Neuronal stem cell (in vitro differentiated cells): ENCODE measurements around the gene APLNR.
A peak's percentile ranks its signal among the peaks of the same experiment; 100 is the strongest.

ENCODE experiments used
- DNase-seq: peaks from one replicate; pipeline ENCODE4 v3.0.0-alpha.2; 2013; ENCODE audit warnings: low spot score
- H2AFZ ChIP-seq: one replicate; pipeline ENCODE4 v1.6.1; 2013; ENCODE audit warnings: mild to moderate bottlenecking, low read length, inconsistent platforms
- H2AK5ac ChIP-seq: 2 replicates; pipeline ENCODE4 v1.6.1; 2013; ENCODE audit warnings: low read depth, mild to moderate bottlenecking, inconsistent platforms, low read length, moderate library complexity, mixed read lengths
- H2BK120ac ChIP-seq: 2 replicates; pipeline ENCODE4 v1.6.1; 2013; ENCODE audit warnings: low read depth, mild to moderate bottlenecking, inconsistent platforms, low read length, moderate library complexity, mixed read lengths
- H2BK12ac ChIP-seq: one replicate; pipeline ENCODE4 v1.6.1; 2013; ENCODE audit warnings: low read length, inconsistent platforms
- H2BK15ac ChIP-seq: 2 replicates; pipeline ENCODE4 v1.6.1; 2013; ENCODE audit warnings: mild to moderate bottlenecking, low read length, inconsistent platforms, mixed read lengths
- H2BK5ac ChIP-seq: one replicate; pipeline ENCODE4 v1.6.1; 2013; ENCODE audit warnings: inconsistent platforms, mild to moderate bottlenecking, low read length, moderate library complexity
- H3K14ac ChIP-seq: one replicate; pipeline ENCODE4 v1.6.1; 2013; ENCODE audit warnings: low read length, inconsistent platforms
- H3K18ac ChIP-seq: 2 replicates; pipeline ENCODE4 v1.6.1; 2013; ENCODE audit warnings: low read length, inconsistent platforms
- H3K23ac ChIP-seq: 2 replicates; pipeline ENCODE4 v1.6.1; 2013; ENCODE audit warnings: low read depth, mild to moderate bottlenecking, mixed read lengths, low read length, inconsistent platforms; ENCODE audit not compliant: poor library complexity
- H3K27ac ChIP-seq: replicated peaks from 3 replicates; pipeline ENCODE4 v1.5.1; 2013; ENCODE audit warnings: low read length, inconsistent platforms
- H3K27me3 ChIP-seq, 3 experiments: 2 replicates each; pipeline ENCODE4 v1.6.1; 2013; ENCODE audit warnings: low read length in 3 of 3, mild to moderate bottlenecking in 2 of 3, inconsistent platforms in 1 of 3, low read depth in 1 of 3, mixed read lengths in 1 of 3, moderate library complexity in 1 of 3; ENCODE audit not compliant: control insufficient read depth in 3 of 3, insufficient read depth in 3 of 3
- H3K36me3 ChIP-seq, 2 donors: replicated peaks in 1 of 2; 2 replicates each; pipeline ENCODE4 v1.6.1; 2013; ENCODE audit warnings: low read length in 2 of 2; ENCODE audit not compliant: control insufficient read depth in 2 of 2, insufficient read depth in 2 of 2
- H3K4ac ChIP-seq: 2 replicates; pipeline ENCODE4 v1.6.1; 2013; ENCODE audit warnings: inconsistent platforms, mild to moderate bottlenecking, low read length, moderate library complexity
- H3K4me1 ChIP-seq, 2 donors: 1 replicate in 1 of 2; 2 replicates in 1 of 2; pipeline ENCODE4 v1.6.1; 2013; ENCODE audit warnings: low read length in 2 of 2, low read depth in 1 of 2; ENCODE audit not compliant: control insufficient read depth in 2 of 2, insufficient read depth in 1 of 2
- H3K4me2 ChIP-seq: one replicate; pipeline ENCODE4 v1.6.1; 2013; ENCODE audit warnings: mild to moderate bottlenecking, low read length, inconsistent platforms; ENCODE audit not compliant: insufficient read depth, poor library complexity, severe bottlenecking
- H3K4me3 ChIP-seq, 2 donors: 2 replicates each; pipeline ENCODE4 v1.5.1; 2013; ENCODE audit warnings: low read length in 2 of 2, mild to moderate bottlenecking in 2 of 2, inconsistent platforms in 1 of 2, moderate library complexity in 1 of 2
- H3K79me1 ChIP-seq: one replicate; pipeline ENCODE4 v1.6.1; 2013; ENCODE audit warnings: low read depth, mild to moderate bottlenecking, inconsistent platforms, low read length, moderate library complexity
- H3K9ac ChIP-seq: one replicate; pipeline ENCODE4 v1.6.1; 2013; ENCODE audit warnings: mild to moderate bottlenecking, low read depth, low read length, inconsistent platforms; ENCODE audit not compliant: poor library complexity
- H3K9me3 ChIP-seq, 2 donors: replicated peaks in 1 of 2; 2 replicates each; pipeline versions ENCODE3 to v1.6.1; 2013; ENCODE audit warnings: low read length in 2 of 2, mild to moderate bottlenecking in 2 of 2, inconsistent platforms in 1 of 2, low read depth in 1 of 2, mixed read lengths in 1 of 2, moderate library complexity in 1 of 2; ENCODE audit not compliant: control insufficient read depth in 2 of 2, insufficient read depth in 1 of 2
- H4K8ac ChIP-seq: one replicate; pipeline ENCODE4 v1.6.1; 2013; ENCODE audit warnings: low read depth, mild to moderate bottlenecking, inconsistent platforms, low read length, moderate library complexity
- H4K91ac ChIP-seq: one replicate; pipeline ENCODE4 v1.6.1; 2013; ENCODE audit warnings: low read length, low read depth, mild to moderate bottlenecking, inconsistent platforms; ENCODE audit not compliant: poor library complexity
- WGBS, 2 donors: extraction: QIAGEN DNeasy Blood & Tissue Kit; methylation state at CpG; one replicate each; pipeline ENCODE4 v1.1.7; 2013; ENCODE audit warnings: missing lambda C conversion rate in 2 of 2, mixed read lengths in 1 of 2; ENCODE audit not compliant: insufficient read length in 2 of 2, insufficient replicate concordance in 1 of 2; ENCODE audit errors: extremely low coverage in 2 of 2; 5-methylcytosine and 5-hydroxymethylcytosine counted together

The APLNR gene

GRCh38 chr11:57269571-57270021 lies 32.5 kb upstream of the APLNR start:
- Histone ChIP-seq H3K36me3 (no peaks in the 10 kb centered on the region), H3K4ac (no peak overlapping the region), H2BK120ac (no peak overlapping the region), H3K27ac (no peak overlapping the region), H4K91ac (no peak overlapping the region), H2BK15ac (no peak overlapping the region), H2AFZ (peak overlapping the region; percentile 42), H2AK5ac (no peak overlapping the region), H3K4me3 (no peak overlapping the region), H3K23ac (no peak overlapping the region), H3K14ac (no peak overlapping the region), H3K27me3 (peaks cover 0 to 20% (median 0%) of the 10 kb centered on the region in 3 experiments), H4K8ac (no peak overlapping the region), H3K9ac (no peak overlapping the region), H3K18ac (no peak overlapping the region), H3K4me1 (no peaks in the 10 kb centered on the region), H3K4me2 (no peak overlapping the region), H2BK5ac (no peak overlapping the region), H2BK12ac (no peak overlapping the region), H3K9me3 (peaks cover 0 to 5% of the 10 kb centered on the region in 2 donors), H3K79me1 (no peaks in the 10 kb centered on the region)
- no CpG with 5 or more reads among the region's 3 CpGs for WGBS, 2 donors
- no peak for DNase-seq

GRCh38 chr11:57266157-57266556 lies 29.1 kb upstream of the APLNR start:
- no peak overlapping the region for H3K23ac ChIP-seq
- H2BK12ac ChIP-seq = no peak overlapping the region
- H3K14ac ChIP-seq = no peak overlapping the region
- H3K4me1 ChIP-seq = no peaks in the 10 kb centered on the region
- H3K27me3 ChIP-seq = peaks cover 0 to 16% (median 0%) of the 10 kb centered on the region in 3 experiments
- no peak overlapping the region for H3K4ac ChIP-seq
- no peaks in the 10 kb centered on the region for H3K79me1 ChIP-seq
- no peak overlapping the region for H2AFZ ChIP-seq
- no peak overlapping the region for H3K27ac ChIP-seq
- no peak overlapping the region for H2AK5ac ChIP-seq
- no peak overlapping the region for H3K4me3 ChIP-seq
- H2BK5ac ChIP-seq = no peak overlapping the region
- H3K36me3 ChIP-seq = no peaks in the 10 kb centered on the region
- H2BK120ac ChIP-seq = no peak overlapping the region
- H3K4me2 ChIP-seq = no peak overlapping the region
- no peak overlapping the region for H4K91ac ChIP-seq
- H2BK15ac ChIP-seq = no peak overlapping the region
- H4K8ac ChIP-seq = no peak overlapping the region
- no peaks in the 10 kb centered on the region for H3K9me3 ChIP-seq
- DNase-seq = no peak
- H3K9ac ChIP-seq = no peak overlapping the region
- H3K18ac ChIP-seq = no peak overlapping the region

- Histone ChIP-seq H3K4me2 (no peak overlapping the region), H3K36me3 (no peaks in the 10 kb centered on the region), H3K4me1 (no peaks in the 10 kb centered on the region), H4K91ac (no peak overlapping the region), H3K27me3 (no peaks in the 10 kb centered on the region), H3K4me3 (no peak overlapping the region), H2AK5ac (no peak overlapping the region), H4K8ac (no peak overlapping the region), H3K79me1 (no peaks in the 10 kb centered on the region), H2BK120ac (no peak overlapping the region), H2BK5ac (no peak overlapping the region), H3K4ac (no peak overlapping the region), H3K27ac (no peak overlapping the region), H3K9me3 (no peaks in the 10 kb centered on the region), H3K23ac (no peak overlapping the region), H3K14ac (no peak overlapping the region), H2BK15ac (no peak overlapping the region), H3K9ac (no peak overlapping the region), H2AFZ (no peak overlapping the region), H2BK12ac (no peak overlapping the region), H3K18ac (no peak overlapping the region)
- WGBS, 2 donors = no CpG with 5 or more reads among the region's 7 CpGs
- no peak for DNase-seq
Measured at GRCh38 chr11:57263351-57263750, 26.3 kb upstream of the APLNR start.

GRCh38 chr11:57262157-57262556 lies 25.1 kb upstream of the APLNR start:
- no peak overlapping the region for H3K4me2 ChIP-seq
- no peak overlapping the region for H2BK5ac ChIP-seq
- H3K27me3 ChIP-seq = no peaks in the 10 kb centered on the region
- H3K4me3 ChIP-seq = no peak overlapping the region
- H3K27ac ChIP-seq = no peak overlapping the region
- H2AFZ ChIP-seq = no peak overlapping the region
- H4K8ac ChIP-seq = no peak overlapping the region
- no peak overlapping the region for H2BK120ac ChIP-seq
- H3K9me3 ChIP-seq = no peaks in the 10 kb centered on the region
- H3K4me1 ChIP-seq = no peaks in the 10 kb centered on the region
- H3K9ac ChIP-seq = no peak overlapping the region
- no peak overlapping the region for H2BK15ac ChIP-seq
- H3K18ac ChIP-seq = no peak overlapping the region
- DNase-seq = no peak
- no peak overlapping the region for H2BK12ac ChIP-seq
- no peaks in the 10 kb centered on the region for H3K79me1 ChIP-seq
- H3K4ac ChIP-seq = no peak overlapping the region
- no CpG with 5 or more reads among the region's 4 CpGs for WGBS, 2 donors
- no peak overlapping the region for H3K23ac ChIP-seq
- no peak overlapping the region for H2AK5ac ChIP-seq
- H3K14ac ChIP-seq = no peak overlapping the region
- H4K91ac ChIP-seq = no peak overlapping the region
- H3K36me3 ChIP-seq = no peaks in the 10 kb centered on the region
